Anterior cingulate cortex (tissue), 58 donors: ENCODE data around the gene IP6K2.
"Not testable (repeated sequence)": the region's sequence is repeated elsewhere in the genome, so short reads cannot be mapped to it uniquely, and the experiment has no call there.

Experiments used
- DNase-seq, 58 donors: peaks; one replicate each; lab custom pipeline; 2025; lab: John Stamatoyannopoulos, UW

Gene IP6K2

GRCh38 chr3:48733752-48734518 is 16.9 kb upstream of the IP6K2 start:
- DNase-seq: not testable (repeated sequence)

GRCh38 chr3:48727511-48727910 is 10.5 kb upstream of the IP6K2 start:
- DNase-seq: no peak

- DNase-seq: not testable (repeated sequence)
Measured at GRCh38 chr3:48725185-48725855, 8.3 kb upstream of the IP6K2 start.

DNA sequence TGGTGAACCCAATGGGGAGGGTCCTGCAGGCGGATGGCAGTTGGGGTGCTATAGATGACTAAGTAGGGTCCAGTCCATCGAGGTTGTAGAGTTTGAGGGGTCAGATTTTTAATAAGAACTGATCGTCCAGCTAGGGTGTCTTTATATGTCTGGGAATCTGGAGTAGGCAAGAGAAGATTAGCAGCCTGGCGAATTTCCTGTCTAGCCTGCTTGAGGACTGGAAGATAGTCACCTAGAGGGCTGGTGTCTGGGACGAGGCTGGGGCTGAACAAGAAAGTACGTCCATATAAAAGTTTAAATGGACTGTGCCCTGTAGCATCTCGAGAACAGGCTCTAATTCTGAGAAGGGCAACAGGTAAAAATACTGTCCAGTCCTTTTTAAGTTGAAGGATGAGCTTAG is 6.7 kb upstream of the IP6K2 start:
- DNase-seq: no peak

GRCh38 chr3:48723293-48723692 is 6.3 kb upstream of the IP6K2 start:
- not testable (repeated sequence) for DNase-seq

- peak in 4 of 58 donors; percentile 19 to 52 (median 44) for DNase-seq
Measured at GRCh38 chr3:48716508-48716981, 476 bp downstream of the IP6K2 start.

GRCh38 chr3:48715174-48715800 is 1.7 kb downstream of the IP6K2 start:
- peak in 1 of 58 donors; percentile 47 for DNase-seq

- DNase-seq: no peak
Measured at GRCh38 chr3:48711727-48712126, 5.3 kb downstream of the IP6K2 start.

DNA sequence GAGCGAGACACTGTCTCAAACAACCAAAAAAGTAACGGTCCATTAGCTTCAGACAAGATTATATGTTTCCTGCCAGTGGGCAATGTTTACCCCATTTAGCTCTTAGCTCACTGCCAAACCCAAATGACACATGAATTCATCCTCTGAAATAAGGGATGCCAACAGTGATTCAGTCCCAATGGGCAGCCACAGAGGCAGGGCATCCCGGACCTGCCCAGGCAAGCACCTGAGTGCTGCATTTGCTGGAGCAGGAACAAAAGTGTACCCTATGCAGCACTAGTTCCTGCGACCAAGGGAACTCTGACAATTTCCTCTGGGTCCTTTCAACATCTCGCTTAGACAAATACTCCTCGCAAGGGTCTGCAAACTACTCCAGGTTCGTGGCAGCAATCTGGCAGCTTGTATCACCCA is 8.0 kb downstream of the IP6K2 start:
- no peak for DNase-seq

GRCh38 chr3:48708481-48708889 is 8.5 kb downstream of the IP6K2 start:
- DNase-seq: no peak

- no peak for DNase-seq
Measured at GRCh38 chr3:48707157-48707556, 9.9 kb downstream of the IP6K2 start.

DNA sequence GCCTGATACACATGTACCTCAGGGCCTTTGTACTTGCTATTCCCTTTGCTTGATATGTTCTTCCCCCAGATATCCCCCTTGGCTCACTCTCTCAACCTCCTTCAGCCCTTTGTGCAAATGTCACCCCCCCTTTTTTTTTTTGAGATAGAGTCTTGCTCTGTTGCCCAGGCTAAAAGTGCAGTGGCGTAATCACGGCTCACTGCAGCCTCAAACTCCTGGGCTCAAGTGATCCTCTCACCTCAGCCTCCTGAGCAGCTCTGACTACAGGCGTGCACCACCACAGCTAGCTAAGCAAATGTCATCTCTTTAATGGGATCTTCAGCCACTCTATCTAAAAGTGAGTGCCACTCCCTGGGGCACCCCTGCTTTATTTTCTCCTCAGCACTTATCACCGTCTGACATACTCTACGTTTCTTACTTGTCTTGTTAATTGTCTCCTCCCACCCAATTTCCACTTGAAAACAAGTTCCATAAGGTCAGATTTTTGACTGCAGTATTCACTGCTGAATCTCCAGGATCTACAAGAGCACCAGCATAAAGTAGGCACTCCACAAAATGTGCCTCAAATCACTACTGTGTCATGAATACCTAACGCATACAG is 14.6 kb downstream of the IP6K2 start:
- no peak for DNase-seq

- no peak for DNase-seq
Measured at GRCh38 chr3:48700731-48701405, 16.2 kb downstream of the IP6K2 start.

- no peak for DNase-seq
Measured at GRCh38 chr3:48698891-48699290, 18.1 kb downstream of the IP6K2 start.

DNA sequence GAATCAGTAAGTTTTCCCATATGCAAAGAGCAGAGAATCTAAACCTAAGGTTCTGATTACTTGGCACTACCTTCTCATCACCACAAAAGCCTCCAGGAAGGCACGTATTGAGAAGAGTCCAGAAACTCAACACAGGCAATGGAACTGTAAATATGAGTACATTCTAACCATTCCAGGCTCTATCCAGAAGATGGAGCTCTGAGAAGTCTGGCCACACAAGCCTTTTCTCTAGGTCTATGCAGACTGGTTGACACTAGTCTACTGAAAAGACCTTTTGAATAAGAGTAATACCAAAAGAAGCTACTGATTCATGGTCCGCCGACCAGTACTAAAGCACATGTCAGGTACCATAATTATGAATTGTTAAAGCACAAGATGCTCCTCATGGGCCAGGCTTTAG is 19.1 kb downstream of the IP6K2 start:
- DNase-seq: no peak

DNA sequence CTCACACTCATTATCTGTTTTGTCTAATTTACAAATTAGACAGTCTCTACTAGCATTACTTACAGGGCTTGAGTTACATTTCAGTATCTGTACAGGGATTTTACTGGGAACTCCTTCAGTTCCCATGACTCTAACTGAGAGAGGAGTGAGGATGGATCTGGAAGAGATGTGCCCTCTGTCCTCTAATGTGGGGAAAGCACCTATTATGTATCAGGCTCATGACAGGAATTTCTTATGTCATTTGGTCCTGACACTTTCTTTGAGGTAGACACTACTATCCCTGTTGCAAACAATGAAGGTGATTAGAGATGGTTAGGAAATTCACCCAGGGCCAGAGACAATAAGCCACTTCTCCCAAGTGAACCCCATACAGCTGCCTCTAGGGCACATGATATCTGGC is 20.4 kb downstream of the IP6K2 start:
- DNase-seq: no peak

DNA sequence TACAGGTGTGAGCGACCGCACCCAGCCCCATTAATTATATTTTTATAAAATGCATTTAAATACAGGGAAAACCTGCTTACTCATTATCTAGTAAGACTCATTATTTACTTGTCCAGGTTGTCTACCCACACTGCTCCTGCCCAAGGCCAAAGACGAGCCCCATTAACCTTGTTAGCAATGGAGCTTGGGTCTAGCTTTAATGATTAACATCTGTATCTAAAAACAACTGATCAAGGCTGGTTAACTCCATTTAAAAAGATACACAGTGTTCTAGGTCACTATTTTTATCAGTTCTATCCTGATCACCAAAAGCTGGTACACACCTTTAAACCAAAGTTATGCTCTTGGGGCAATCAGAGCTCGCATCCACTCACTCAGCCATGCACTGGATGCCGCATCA is 20.9 kb downstream of the IP6K2 start:
- DNase-seq: no peak

- DNase-seq: peak in 19 of 58 donors; percentile 17 to 57 (median 30)
Measured at GRCh38 chr3:48695393-48695753, 21.6 kb downstream of the IP6K2 start.

DNA sequence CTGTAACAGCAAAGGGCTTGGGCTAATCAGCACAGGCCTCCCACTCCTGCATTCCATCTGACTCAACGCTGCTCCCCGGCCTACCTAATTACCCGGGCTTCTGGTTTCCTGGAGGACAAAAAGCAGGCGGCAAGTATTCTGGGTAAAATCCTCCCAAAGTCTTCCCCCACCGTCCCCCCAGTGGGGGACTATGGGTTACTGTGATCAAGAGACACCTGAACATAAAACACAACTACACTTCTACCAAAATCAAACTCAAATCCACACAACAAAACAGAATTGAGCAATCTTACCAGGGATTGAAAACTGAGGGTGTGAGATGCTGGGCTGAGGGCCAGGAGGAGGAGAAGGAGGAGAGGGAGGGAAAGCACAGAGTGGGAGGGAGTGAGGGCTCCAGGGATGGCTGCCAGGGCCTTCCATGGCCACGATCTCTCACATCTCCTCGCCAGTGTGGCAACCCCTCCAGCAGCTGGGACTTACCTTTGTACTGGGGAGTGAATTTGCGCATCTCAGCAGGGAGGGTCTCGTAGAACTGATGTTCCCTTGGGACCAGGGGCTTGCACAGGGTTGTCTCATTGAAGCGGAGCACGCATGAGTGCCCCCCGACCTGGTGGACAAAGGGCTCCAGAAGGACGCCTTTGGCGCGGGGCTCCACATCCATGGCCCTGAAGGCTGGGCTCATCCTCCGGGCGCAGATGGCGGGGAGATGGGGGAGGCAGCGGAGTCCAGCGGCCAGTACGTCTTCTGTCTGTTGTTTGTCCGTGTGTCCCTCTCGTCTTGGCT is 22.2 kb downstream of the IP6K2 start:
- DNase-seq: peak in 54 of 58 donors; percentile 13 to 85 (median 58)

- no peak for DNase-seq
Measured at GRCh38 chr3:48693826-48694225, 23.2 kb downstream of the IP6K2 start.
